Breast epithelium (tissue), 3 donors: ENCODE results near the gene LHFPL2.

Source experiments
- POLR2A ChIP-seq: fragments of 450-650 bp; IDR thresholded peaks from one replicate; pipeline ENCODE4 v1.6.1; 2016; ENCODE audit warnings: antibody characterized with exemption, mild to moderate bottlenecking, moderate library complexity
- POLR2AphosphoS5 ChIP-seq, 3 donors: sonication (generic); formaldehyde crosslinking; IDR thresholded peaks; one replicate each; pipeline ENCODE4 v1.6.1; 2017; ENCODE audit warnings: antibody characterized with exemption in 3 of 3

GRCh38 chr5:78624011-78624541, 24.5 kb downstream of the LHFPL2 start:
- TF ChIP-seq POLR2AphosphoS5 (IDR thresholded peaks at IDR 0.05) (no peak), POLR2A (no peak)
